GM19467 (cell line): Measurements from ENCODE around the gene KIF7.
"Not testable (repeated sequence)": the region's sequence is repeated elsewhere in the genome, so short reads cannot be mapped to it uniquely, and the experiment has no call there.

Experiments used
- ATAC-seq: cut with Tn5 transposase; IDR thresholded peaks from one replicate; pipeline ENCODE4 v1.9.1; 2021; ENCODE audit warnings: mild to moderate bottlenecking, moderate library complexity; ENCODE audit not compliant: unreplicated experiment

Gene KIF7

GRCh38 chr15:89654847-89655805 is at the start of gene KIF7:
KIF7 (minus strand) TSS chr15:89655467; CDS start chr15:89652930, 2,537 bp downstream.
- no peak for ATAC-seq

- no peak for ATAC-seq
Observed at GRCh38 chr15:89704411-89704810, 49.1 kb upstream of the KIF7 start.

GRCh38 chr15:89695198-89695597 is 39.9 kb upstream of the KIF7 start:
- no peak for ATAC-seq

GRCh38 chr15:89693696-89694095 is 38.4 kb upstream of the KIF7 start:
- ATAC-seq = no peak

GRCh38 chr15:89693091-89693490 is 37.8 kb upstream of the KIF7 start:
- ATAC-seq = no peak

- ATAC-seq = peak; percentile 86
Observed at GRCh38 chr15:89690276-89691218, 35.3 kb upstream of the KIF7 start, which contains the start of the genes PEX11A and WDR93. PEX11A (minus strand) TSS chr15:89690754; CDS start chr15:89690632, 122 bp downstream. WDR93 (plus strand) TSS chr15:89690811; CDS start chr15:89701747, 10,936 bp downstream.

- ATAC-seq = not testable (repeated sequence)
Observed at GRCh38 chr15:89689930-89690275, 34.6 kb upstream of the KIF7 start.

GRCh38 chr15:89686522-89686921 is 31.3 kb upstream of the KIF7 start:
- no peak for ATAC-seq

GRCh38 chr15:89685995-89686394 is 30.7 kb upstream of the KIF7 start:
- ATAC-seq = no peak

- no peak for ATAC-seq
Observed at GRCh38 chr15:89681146-89681545, 25.9 kb upstream of the KIF7 start.

- no peak for ATAC-seq
Observed at GRCh38 chr15:89680282-89680873, 25.1 kb upstream of the KIF7 start.

- no peak for ATAC-seq
Observed at GRCh38 chr15:89679212-89679611, 23.9 kb upstream of the KIF7 start, which contains the start of gene PLIN1. PLIN1 (minus strand) TSS chr15:89679367; CDS start chr15:89677489, 1,878 bp downstream.

- no peak for ATAC-seq
Observed at GRCh38 chr15:89677381-89677780, 22.1 kb upstream of the KIF7 start.

GRCh38 chr15:89675606-89676005 is 20.3 kb upstream of the KIF7 start:
- no peak for ATAC-seq

- ATAC-seq = no peak
Observed at GRCh38 chr15:89674526-89674925, 19.3 kb upstream of the KIF7 start.

- ATAC-seq = no peak
Observed at GRCh38 chr15:89673165-89673512, 17.9 kb upstream of the KIF7 start.

GRCh38 chr15:89672221-89673164 is 17.2 kb upstream of the KIF7 start:
- ATAC-seq = no peak

GRCh38 chr15:89671687-89672086 is 16.4 kb upstream of the KIF7 start:
- no peak for ATAC-seq

GRCh38 chr15:89670971-89671560 is 15.8 kb upstream of the KIF7 start:
- no peak for ATAC-seq
